Tibial nerve (tissue), 3 donors: ENCODE data around the gene PNKD.

ENCODE experiments used
- CTCF ChIP-seq, 5 experiments: fragments of 200-600 bp in 3 of 5; fragments of 450-650 bp in 2 of 5; sonication (generic) in 3 of 5; IDR thresholded peaks; one replicate each; pipeline ENCODE4 v1.5.1; 2016 to 2019; ENCODE audit warnings: antibody characterized with exemption in 5 of 5, mild to moderate bottlenecking in 3 of 5, moderate library complexity in 2 of 5
- POLR2A ChIP-seq, 2 donors: fragments of 450-650 bp; IDR thresholded peaks; one replicate each; pipeline ENCODE4 v1.6.1; 2017; ENCODE audit warnings: antibody characterized with exemption in 2 of 2, mild to moderate bottlenecking in 2 of 2, moderate library complexity in 2 of 2

- no peak for TF ChIP-seq CTCF (IDR thresholded peaks at IDR 0.05)
- TF ChIP-seq POLR2A (IDR thresholded peaks at IDR 0.05) = no peak
Observed at GRCh38 chr2:218368150-218368528, 97.8 kb downstream of the PNKD start.
